ENCODE measurements around the gene POU3F3. TPM values are rescaled to one million over a fixed set of nuclear protein-coding genes. Genes with fewer than 3 reads are reported as not detected.

POU3F3 gene
- total and polyA plus RNA-seq, 4 donors: 0.23 TPM; not detected in 3

DNA sequence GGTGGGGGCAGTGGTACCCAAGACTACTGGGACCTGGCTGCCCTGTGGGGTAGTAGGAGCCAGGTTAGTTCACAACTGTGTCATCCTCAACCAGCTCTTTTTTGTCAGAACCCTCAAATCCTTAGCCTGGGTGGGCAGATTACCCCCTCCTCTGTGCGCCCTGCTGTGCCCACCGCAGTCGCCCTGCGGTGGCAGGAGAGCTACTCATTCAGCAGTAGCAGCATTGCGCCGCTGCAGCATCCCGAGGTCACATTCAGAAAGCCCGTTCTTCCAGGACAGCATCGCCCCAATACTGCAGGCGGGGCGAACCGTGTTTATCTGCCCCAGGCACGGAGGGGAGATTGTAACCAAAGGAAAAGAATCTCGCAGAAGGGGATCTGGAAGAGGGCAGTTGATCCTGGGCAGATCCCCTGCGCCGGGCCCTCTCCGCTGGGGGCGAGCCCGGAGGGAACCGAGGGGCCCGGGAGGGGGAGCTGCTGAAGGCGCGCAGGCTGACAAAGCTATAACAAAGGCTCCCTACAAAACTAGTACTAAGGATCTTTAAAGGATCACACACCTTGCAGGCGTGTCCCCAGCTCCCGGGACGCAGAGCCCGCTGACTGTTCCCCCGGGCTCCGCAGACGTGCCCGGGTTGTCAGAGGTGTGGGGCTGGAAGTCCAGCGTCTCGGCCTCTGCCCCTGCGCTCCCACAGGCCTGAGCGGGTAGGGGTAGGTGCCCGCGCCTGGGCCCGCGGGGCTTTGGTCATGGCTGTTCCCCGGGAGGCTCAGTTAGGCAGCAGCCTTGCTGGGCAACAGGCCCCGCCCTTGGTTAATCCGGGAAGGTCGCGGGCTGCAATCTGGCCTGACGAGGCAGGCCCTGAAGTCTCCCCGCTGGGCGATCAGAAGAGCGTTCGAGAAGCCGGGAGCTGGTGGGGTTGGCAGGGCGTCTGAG lies 13.2 kb downstream of the POU3F3 start:
- Histone ChIP-seq H3K36me3 (ENCODE audit: control insufficient read depth in 4 of 4, insufficient read depth in 4 of 4, low read length in 4 of 4) (no peaks in the 10 kb centered on the region), H3K4me1 (ENCODE audit: control insufficient read depth in 5 of 5, insufficient read depth in 5 of 5, low read length in 5 of 5) (peaks cover 0 to 16% (median 6%) of the 10 kb centered on the region in 5 donors), H3K27ac (ENCODE audit: low read depth in 1 of 2, low read length in 1 of 2) (no peak overlapping the region), H3K9me3 (ENCODE audit: control insufficient read depth in 4 of 4, insufficient read depth in 3 of 4, low read length in 3 of 4) (peaks cover 0 to 11% (median 0%) of the 10 kb centered on the region in 4 donors), H3K27me3 (ENCODE audit: control insufficient read depth in 3 of 3, insufficient read depth in 3 of 3, low read length in 2 of 3) (peaks cover 44 to 99% (median 90%) of the 10 kb centered on the region in 3 donors), H3K9ac (ENCODE audit: insufficient read depth in 1 of 2, low read length in 2 of 2) (no peak overlapping the region), H3K4me3 (no peak overlapping the region)
- WGBS, 2 donors: 2 to 4% methylated on average over 51 of the region's 51 CpGs
- no peak for ATAC-seq (ENCODE audit: insufficient read depth, low FRiP score)
- DNase-seq: no peak
- TF ChIP-seq, protein P1, sequence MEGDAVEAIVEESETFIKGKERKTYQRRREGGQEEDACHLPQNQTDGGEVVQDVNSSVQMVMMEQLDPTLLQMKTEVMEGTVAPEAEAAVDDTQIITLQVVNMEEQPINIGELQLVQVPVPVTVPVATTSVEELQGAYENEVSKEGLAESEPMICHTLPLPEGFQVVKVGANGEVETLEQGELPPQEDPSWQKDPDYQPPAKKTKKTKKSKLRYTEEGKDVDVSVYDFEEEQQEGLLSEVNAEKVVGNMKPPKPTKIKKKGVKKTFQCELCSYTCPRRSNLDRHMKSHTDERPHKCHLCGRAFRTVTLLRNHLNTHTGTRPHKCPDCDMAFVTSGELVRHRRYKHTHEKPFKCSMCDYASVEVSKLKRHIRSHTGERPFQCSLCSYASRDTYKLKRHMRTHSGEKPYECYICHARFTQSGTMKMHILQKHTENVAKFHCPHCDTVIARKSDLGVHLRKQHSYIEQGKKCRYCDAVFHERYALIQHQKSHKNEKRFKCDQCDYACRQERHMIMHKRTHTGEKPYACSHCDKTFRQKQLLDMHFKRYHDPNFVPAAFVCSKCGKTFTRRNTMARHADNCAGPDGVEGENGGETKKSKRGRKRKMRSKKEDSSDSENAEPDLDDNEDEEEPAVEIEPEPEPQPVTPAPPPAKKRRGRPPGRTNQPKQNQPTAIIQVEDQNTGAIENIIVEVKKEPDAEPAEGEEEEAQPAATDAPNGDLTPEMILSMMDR (IDR thresholded peaks at IDR 0.05; ENCODE audit: control extremely low read depth, extremely low read depth): no peak

- Histone ChIP-seq H3K36me3 (ENCODE audit: control insufficient read depth in 4 of 4, insufficient read depth in 4 of 4, low read length in 4 of 4) (no peaks in the 10 kb centered on the region), H3K27ac (ENCODE audit: low read depth in 1 of 2, low read length in 1 of 2) (no peak overlapping the region), H3K9ac (ENCODE audit: insufficient read depth in 1 of 2, low read length in 2 of 2) (no peak overlapping the region), H3K27me3 (ENCODE audit: control insufficient read depth in 3 of 3, insufficient read depth in 3 of 3, low read length in 2 of 3) (peaks cover 44 to 97% (median 91%) of the 10 kb centered on the region in 3 donors), H3K4me3 (no peak overlapping the region), H3K4me1 (ENCODE audit: control insufficient read depth in 5 of 5, insufficient read depth in 5 of 5, low read length in 5 of 5) (peaks cover 0 to 17% (median 11%) of the 10 kb centered on the region in 5 donors), H3K9me3 (ENCODE audit: control insufficient read depth in 4 of 4, insufficient read depth in 3 of 4, low read length in 3 of 4) (peaks cover 0 to 11% (median 0%) of the 10 kb centered on the region in 4 donors)
- 9 to 15% methylated on average over 33 of the region's 33 CpGs for WGBS, 2 donors
- DNase-seq: no peak
- ATAC-seq (ENCODE audit: insufficient read depth, low FRiP score): no peak
- TF ChIP-seq, protein P1 (IDR thresholded peaks at IDR 0.05; ENCODE audit: control extremely low read depth, extremely low read depth): no peak
Observed at GRCh38 chr2:104867813-104868504, 14.0 kb downstream of the POU3F3 start.

DNA sequence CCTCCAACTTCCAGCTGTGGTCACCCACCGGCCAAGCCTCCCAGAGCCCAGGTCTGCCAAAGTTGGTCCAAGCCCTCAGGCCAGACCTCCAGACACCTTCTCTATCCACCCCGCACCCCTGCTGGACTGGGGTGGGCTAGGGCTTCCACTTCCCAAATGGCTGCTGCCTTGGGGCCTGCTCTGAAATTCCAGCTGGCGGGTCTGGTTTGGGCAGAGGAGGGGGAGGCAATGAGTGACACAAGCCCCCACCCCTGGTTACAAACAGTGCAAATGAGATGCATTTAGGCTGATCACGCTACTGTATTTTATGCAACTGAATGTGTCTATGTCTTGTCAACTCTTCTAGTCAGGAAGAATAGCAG lies 14.6 kb downstream of the POU3F3 start:
- peaks cover 0 to 8% (median 0%) of the 10 kb centered on the region in 4 donors for H3K9me3 ChIP-seq (ENCODE audit: control insufficient read depth in 4 of 4, insufficient read depth in 3 of 4, low read length in 3 of 4)
- no peak overlapping the region for H3K9ac ChIP-seq (ENCODE audit: insufficient read depth in 1 of 2, low read length in 2 of 2)
- DNase-seq (no peak), ATAC-seq (ENCODE audit: insufficient read depth, low FRiP score) (no peak)
- peaks cover 0 to 19% (median 11%) of the 10 kb centered on the region in 5 donors for H3K4me1 ChIP-seq (ENCODE audit: control insufficient read depth in 5 of 5, insufficient read depth in 5 of 5, low read length in 5 of 5)
- 42 to 44% methylated on average over 4 of the region's 4 CpGs for WGBS, 2 donors
- TF ChIP-seq, protein P1 (IDR thresholded peaks at IDR 0.05; ENCODE audit: control extremely low read depth, extremely low read depth): no peak
- peaks cover 46 to 94% (median 87%) of the 10 kb centered on the region in 3 donors for H3K27me3 ChIP-seq (ENCODE audit: control insufficient read depth in 3 of 3, insufficient read depth in 3 of 3, low read length in 2 of 3)
- H3K36me3 ChIP-seq (ENCODE audit: control insufficient read depth in 4 of 4, insufficient read depth in 4 of 4, low read length in 4 of 4): no peaks in the 10 kb centered on the region
- no peak overlapping the region for H3K27ac ChIP-seq (ENCODE audit: low read depth in 1 of 2, low read length in 1 of 2)
- H3K4me3 ChIP-seq: no peak overlapping the region
